ENCODE results near the gene VAV2. TPM values are rescaled to one million over a fixed set of nuclear protein-coding genes. Genes with fewer than 3 reads are reported as not detected.

The VAV2 gene
- total RNA-seq, 1 donor from 2014 or later: 24.4 TPM

GRCh38 chr9:133836818-133837217 lies 155.3 kb downstream of the VAV2 start:
- Mint-ChIP-seq H3K36me3 (ENCODE audit: unreplicated experiment) (no peaks in the 10 kb centered on the region), H3K27me3 (ENCODE audit: unreplicated experiment) (no peaks in the 10 kb centered on the region), H3K27ac (ENCODE audit: unreplicated experiment) (no peak overlapping the region), H3K9me3 (ENCODE audit: unreplicated experiment) (no peaks in the 10 kb centered on the region), H3K4me1 (ENCODE audit: unreplicated experiment) (peaks cover 25% of the 10 kb centered on the region), H3K4me3 (ENCODE audit: unreplicated experiment) (no peak overlapping the region)
- TF ChIP-seq, protein P1, sequence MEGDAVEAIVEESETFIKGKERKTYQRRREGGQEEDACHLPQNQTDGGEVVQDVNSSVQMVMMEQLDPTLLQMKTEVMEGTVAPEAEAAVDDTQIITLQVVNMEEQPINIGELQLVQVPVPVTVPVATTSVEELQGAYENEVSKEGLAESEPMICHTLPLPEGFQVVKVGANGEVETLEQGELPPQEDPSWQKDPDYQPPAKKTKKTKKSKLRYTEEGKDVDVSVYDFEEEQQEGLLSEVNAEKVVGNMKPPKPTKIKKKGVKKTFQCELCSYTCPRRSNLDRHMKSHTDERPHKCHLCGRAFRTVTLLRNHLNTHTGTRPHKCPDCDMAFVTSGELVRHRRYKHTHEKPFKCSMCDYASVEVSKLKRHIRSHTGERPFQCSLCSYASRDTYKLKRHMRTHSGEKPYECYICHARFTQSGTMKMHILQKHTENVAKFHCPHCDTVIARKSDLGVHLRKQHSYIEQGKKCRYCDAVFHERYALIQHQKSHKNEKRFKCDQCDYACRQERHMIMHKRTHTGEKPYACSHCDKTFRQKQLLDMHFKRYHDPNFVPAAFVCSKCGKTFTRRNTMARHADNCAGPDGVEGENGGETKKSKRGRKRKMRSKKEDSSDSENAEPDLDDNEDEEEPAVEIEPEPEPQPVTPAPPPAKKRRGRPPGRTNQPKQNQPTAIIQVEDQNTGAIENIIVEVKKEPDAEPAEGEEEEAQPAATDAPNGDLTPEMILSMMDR (IDR thresholded peaks at IDR 0.05): no peak
- DNase-seq (ENCODE audit: extremely low spot score, unreplicated experiment): no peak

- Mint-ChIP-seq H3K36me3 (ENCODE audit: unreplicated experiment) (no peaks in the 10 kb centered on the region), H3K27ac (ENCODE audit: unreplicated experiment) (no peak overlapping the region), H3K27me3 (ENCODE audit: unreplicated experiment) (no peaks in the 10 kb centered on the region), H3K4me1 (ENCODE audit: unreplicated experiment) (peaks cover 18% of the 10 kb centered on the region), H3K9me3 (ENCODE audit: unreplicated experiment) (no peaks in the 10 kb centered on the region), H3K4me3 (ENCODE audit: unreplicated experiment) (no peak overlapping the region)
- TF ChIP-seq, protein P1 (IDR thresholded peaks at IDR 0.05): no peak
- no peak for DNase-seq (ENCODE audit: extremely low spot score, unreplicated experiment)
Observed at GRCh38 chr9:133836001-133836758, 155.9 kb downstream of the VAV2 start.

- Mint-ChIP-seq H3K4me3 (ENCODE audit: unreplicated experiment) (no peak overlapping the region), H3K4me1 (ENCODE audit: unreplicated experiment) (peaks cover 15% of the 10 kb centered on the region), H3K27ac (ENCODE audit: unreplicated experiment) (no peak overlapping the region), H3K9me3 (ENCODE audit: unreplicated experiment) (no peaks in the 10 kb centered on the region), H3K36me3 (ENCODE audit: unreplicated experiment) (peaks cover 2% of the 10 kb centered on the region), H3K27me3 (ENCODE audit: unreplicated experiment) (no peaks in the 10 kb centered on the region)
- no peak for DNase-seq (ENCODE audit: extremely low spot score, unreplicated experiment)
- TF ChIP-seq, protein P1 (IDR thresholded peaks at IDR 0.05): no peak
Observed at GRCh38 chr9:133835262-133835901, 156.7 kb downstream of the VAV2 start.

GRCh38 chr9:133834080-133834976 lies 157.8 kb downstream of the VAV2 start:
- H3K4me1 Mint-ChIP-seq (ENCODE audit: unreplicated experiment): peaks cover 6% of the 10 kb centered on the region
- TF ChIP-seq, protein P1 (IDR thresholded peaks at IDR 0.05): no peak
- H3K36me3 Mint-ChIP-seq (ENCODE audit: unreplicated experiment): peaks cover 3% of the 10 kb centered on the region
- no peak for DNase-seq (ENCODE audit: extremely low spot score, unreplicated experiment)
- H3K4me3 Mint-ChIP-seq (ENCODE audit: unreplicated experiment): no peak overlapping the region
- H3K9me3 Mint-ChIP-seq (ENCODE audit: unreplicated experiment): no peaks in the 10 kb centered on the region
- no peaks in the 10 kb centered on the region for H3K27me3 Mint-ChIP-seq (ENCODE audit: unreplicated experiment)
- no peak overlapping the region for H3K27ac Mint-ChIP-seq (ENCODE audit: unreplicated experiment)
